Smooth muscle cell of the brain vasculature (primary cell): ENCODE data around the gene NXPH3.
"Not testable (repeated sequence)": the region's sequence is repeated elsewhere in the genome, so short reads cannot be mapped to it uniquely, and the experiment has no call there.

ENCODE experiments used
- DNase-seq: peaks from one replicate; pipeline ENCODE4 v3.0.0-alpha.2; 2012; ENCODE audit warnings: low read depth, low spot score

The NXPH3 gene

GRCh38 chr17:49575679-49576087 is at the start of gene NXPH3:
Gene NXPH3 (plus strand): TSS chr17:49575871. CDS start chr17:49576220, 349 bp downstream.
- no peak for DNase-seq

- DNase-seq: no peak
Observed at GRCh38 chr17:49527927-49528651, 47.6 kb upstream of the NXPH3 start.

- DNase-seq: no peak
Observed at GRCh38 chr17:49528966-49529365, 46.7 kb upstream of the NXPH3 start.

- no peak for DNase-seq
Observed at GRCh38 chr17:49530118-49530517, 45.6 kb upstream of the NXPH3 start.

GRCh38 chr17:49543860-49544259 is 31.8 kb upstream of the NXPH3 start:
- no peak for DNase-seq

GRCh38 chr17:49545007-49545660 is 30.5 kb upstream of the NXPH3 start:
- no peak for DNase-seq

- DNase-seq: no peak
Observed at GRCh38 chr17:49545806-49546545, 29.7 kb upstream of the NXPH3 start.

GRCh38 chr17:49546546-49547535 is 28.8 kb upstream of the NXPH3 start:
- DNase-seq: no peak

- DNase-seq: no peak
Observed at GRCh38 chr17:49547566-49547965, 28.1 kb upstream of the NXPH3 start.

GRCh38 chr17:49548051-49548505 is 27.6 kb upstream of the NXPH3 start:
- DNase-seq: no peak

GRCh38 chr17:49548506-49549310 is 27.0 kb upstream of the NXPH3 start:
- DNase-seq: no peak

GRCh38 chr17:49549311-49549605 is 26.4 kb upstream of the NXPH3 start:
- no peak for DNase-seq

- no peak for DNase-seq
Observed at GRCh38 chr17:49549691-49550678, 25.7 kb upstream of the NXPH3 start.

- DNase-seq: not testable (repeated sequence)
Observed at GRCh38 chr17:49550764-49551163, 24.9 kb upstream of the NXPH3 start.

GRCh38 chr17:49551221-49552069 is 24.2 kb upstream of the NXPH3 start:
- no peak for DNase-seq

- DNase-seq: no peak
Observed at GRCh38 chr17:49552070-49552751, 23.5 kb upstream of the NXPH3 start.

- no peak for DNase-seq
Observed at GRCh38 chr17:49553676-49554335, 21.9 kb upstream of the NXPH3 start.
